GM18858 (cell line): ENCODE results near the gene AP3B1.

Experiments used
- ATAC-seq: cut with Tn5 transposase; IDR thresholded peaks from one replicate; pipeline ENCODE4 v1.9.1; 2021; ENCODE audit not compliant: unreplicated experiment

AP3B1 gene, protein sequence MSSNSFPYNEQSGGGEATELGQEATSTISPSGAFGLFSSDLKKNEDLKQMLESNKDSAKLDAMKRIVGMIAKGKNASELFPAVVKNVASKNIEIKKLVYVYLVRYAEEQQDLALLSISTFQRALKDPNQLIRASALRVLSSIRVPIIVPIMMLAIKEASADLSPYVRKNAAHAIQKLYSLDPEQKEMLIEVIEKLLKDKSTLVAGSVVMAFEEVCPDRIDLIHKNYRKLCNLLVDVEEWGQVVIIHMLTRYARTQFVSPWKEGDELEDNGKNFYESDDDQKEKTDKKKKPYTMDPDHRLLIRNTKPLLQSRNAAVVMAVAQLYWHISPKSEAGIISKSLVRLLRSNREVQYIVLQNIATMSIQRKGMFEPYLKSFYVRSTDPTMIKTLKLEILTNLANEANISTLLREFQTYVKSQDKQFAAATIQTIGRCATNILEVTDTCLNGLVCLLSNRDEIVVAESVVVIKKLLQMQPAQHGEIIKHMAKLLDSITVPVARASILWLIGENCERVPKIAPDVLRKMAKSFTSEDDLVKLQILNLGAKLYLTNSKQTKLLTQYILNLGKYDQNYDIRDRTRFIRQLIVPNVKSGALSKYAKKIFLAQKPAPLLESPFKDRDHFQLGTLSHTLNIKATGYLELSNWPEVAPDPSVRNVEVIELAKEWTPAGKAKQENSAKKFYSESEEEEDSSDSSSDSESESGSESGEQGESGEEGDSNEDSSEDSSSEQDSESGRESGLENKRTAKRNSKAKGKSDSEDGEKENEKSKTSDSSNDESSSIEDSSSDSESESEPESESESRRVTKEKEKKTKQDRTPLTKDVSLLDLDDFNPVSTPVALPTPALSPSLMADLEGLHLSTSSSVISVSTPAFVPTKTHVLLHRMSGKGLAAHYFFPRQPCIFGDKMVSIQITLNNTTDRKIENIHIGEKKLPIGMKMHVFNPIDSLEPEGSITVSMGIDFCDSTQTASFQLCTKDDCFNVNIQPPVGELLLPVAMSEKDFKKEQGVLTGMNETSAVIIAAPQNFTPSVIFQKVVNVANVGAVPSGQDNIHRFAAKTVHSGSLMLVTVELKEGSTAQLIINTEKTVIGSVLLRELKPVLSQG

DNA sequence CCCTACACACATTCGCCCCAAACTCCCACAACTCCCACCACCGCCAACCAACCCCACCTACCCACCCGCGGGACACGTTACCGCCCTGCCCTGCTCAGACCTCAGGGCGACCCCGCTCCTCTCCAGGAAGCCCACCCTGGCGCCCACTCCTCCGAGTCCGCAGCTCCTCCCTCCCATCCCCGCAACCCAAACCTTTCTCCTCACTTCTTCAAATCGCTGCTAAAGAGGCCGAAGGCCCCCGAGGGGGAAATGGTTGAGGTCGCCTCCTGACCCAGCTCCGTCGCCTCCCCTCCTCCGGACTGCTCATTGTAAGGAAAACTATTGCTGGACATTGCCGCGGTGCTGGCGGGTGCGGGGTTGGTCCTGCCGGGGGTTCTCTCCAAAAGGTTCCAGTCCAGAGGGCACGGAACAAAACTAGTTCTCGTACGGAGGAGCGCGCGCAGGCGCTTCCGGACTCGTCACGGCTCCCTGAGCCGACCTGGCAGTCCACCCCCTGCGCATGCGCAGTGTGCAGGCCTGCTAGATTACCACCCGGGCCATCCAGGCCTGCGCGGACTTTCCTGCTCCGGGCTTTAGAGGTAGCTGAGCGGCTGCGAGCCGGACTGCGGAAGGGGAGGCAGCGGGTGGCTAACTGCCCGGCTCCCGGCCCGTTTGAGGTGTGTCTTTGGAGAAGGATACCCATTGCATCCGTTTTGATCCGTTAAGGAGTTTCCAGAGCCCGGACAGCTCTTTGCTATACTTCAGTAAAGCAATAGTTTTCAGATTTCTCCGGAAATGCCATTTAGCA, at the start of gene AP3B1:
Gene AP3B1 (minus strand): TSS at position 451 of the 787 bp plus-strand sequence. CDS start 119 bp downstream, at position 332.
- peak; percentile 77 for ATAC-seq

DNA sequence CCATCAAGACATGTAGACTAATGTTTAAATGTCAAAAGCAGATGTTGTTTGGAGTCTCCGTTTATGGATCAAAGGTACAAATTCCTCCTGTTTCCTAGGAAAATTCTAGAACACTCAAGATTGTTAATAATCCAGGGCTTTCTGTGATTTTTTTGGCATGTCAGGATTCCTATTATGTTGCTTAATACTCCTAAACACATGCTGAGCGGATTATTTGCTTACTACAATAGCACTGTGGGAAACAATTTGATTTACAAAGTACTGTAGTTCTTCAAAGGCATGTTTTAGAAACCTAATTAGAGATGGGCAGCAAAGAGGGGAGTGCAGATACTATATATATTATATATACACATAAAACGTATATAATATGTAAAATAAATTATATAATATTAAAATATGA, 46.9 kb upstream of the AP3B1 start:
- no peak for ATAC-seq

DNA sequence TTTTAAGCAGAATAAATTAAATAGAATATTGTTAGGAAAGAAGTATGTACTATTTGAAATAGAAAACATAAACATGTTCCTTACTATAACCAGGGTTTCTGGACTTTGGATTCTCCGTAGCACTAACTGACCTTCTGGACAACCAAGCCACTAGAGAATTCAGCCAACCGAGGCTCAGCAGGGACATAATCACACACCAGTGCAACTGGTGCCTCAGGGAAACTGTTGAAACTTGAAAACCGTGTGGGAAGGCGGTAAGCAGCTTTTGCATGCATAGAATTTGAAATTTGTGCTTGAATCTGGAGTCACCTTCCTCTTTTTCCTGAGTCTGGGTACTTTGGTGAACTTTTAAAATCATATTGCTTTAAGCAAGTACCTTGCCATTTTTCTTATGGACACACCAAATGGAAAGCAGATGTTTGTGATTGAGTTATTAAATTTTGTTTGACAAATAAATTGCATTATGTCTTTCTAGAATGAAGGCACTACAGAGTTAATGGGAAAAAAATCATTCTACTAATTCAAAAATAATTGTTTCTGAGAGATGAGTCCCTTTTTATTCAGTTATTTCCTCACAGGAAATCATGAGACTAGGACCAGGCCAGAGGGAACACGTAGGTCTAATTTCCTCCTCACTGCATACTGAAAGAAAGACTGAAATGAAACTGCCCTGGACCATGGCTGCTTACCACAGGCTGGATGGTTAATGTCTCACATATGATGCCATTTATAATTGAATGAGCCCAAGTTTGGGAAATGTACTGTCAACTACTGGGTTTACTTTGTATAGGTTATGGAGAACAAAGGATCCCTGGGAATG, 45.3 kb upstream of the AP3B1 start:
- ATAC-seq: no peak

DNA sequence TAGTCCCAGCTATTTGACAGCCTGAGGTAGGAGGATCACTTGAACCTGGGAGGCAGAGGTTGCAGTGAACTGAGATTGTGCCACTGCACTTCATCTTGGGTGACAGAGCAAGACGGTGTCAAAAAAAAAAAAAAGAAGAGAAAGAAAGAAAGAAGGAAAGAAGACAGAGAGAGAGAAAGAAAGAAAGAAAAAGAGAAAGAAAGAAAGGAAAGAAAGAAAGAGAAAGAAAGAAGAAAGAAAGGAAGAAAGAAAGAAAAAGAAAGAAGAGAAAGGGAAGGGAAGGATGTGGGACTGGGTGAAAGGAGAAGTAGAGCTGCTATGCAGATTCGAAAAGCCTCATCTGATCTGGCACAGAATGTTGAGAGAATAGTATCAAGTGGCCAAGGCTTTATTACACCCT, 42.2 kb upstream of the AP3B1 start:
- no peak for ATAC-seq

DNA sequence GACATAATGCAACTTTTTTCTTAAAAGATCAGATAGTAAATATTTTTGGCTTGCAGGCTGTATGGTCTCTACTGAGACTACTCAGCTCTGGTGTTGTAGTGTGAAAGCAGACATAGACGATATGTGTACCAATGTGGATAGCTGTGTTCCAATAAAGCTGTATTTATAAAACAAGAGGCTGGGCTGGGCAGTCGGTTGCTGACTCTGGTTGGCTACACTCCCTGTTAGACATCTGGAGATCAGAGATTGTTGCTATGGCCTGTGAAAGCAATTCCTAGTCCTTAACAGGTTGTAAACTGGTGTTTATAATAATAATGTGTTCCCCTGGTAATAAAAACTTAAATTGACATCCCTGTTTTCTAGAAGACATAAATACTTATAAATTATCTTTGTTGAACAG, 41.5 kb upstream of the AP3B1 start:
- ATAC-seq: no peak

DNA sequence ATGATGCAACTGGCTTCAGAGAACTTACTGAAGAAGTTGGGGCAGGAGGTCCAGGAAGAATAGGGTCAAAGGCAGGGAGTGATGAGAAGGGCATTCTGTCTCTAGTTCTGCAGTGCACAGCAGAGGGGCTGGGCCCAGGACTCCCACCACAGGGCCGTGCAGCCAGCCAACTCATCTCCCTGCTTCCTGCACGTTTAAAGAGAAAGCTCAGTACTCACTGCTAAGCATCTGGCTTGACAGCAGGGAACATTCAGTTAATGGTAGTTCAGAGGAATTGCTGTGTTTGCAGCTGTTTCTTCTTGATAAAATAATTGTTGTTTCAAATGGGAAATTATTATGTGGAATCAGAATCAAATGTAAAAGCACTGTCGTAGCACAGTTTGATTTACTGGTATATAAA, 40.3 kb upstream of the AP3B1 start:
- no peak for ATAC-seq

DNA sequence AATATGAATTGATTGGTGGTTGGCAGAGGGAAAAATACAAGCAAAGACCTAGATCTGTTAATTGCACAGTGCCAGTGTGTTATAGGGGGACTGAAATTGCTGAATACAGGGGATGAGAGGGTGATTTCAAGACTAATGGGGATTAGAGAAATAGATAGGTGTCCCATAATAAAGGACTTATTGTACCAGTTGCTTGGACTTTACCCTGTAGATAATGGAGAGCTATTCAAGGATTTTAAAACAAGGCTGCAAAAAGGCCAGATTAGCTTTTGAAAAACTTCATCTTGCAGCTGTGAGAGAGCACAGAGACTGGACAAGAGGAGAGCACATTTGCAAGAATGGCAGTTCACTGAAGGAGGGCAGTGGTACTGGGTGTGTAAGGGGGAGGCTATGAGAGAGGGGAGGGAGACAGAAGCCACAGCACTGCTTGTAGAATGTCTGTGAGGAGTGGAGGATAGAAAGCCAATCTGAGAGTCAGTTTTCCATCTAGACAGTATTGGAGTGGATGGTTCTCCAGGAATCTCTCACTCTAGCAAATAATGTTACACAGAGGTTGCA, 37.1 kb upstream of the AP3B1 start:
- ATAC-seq: no peak

DNA sequence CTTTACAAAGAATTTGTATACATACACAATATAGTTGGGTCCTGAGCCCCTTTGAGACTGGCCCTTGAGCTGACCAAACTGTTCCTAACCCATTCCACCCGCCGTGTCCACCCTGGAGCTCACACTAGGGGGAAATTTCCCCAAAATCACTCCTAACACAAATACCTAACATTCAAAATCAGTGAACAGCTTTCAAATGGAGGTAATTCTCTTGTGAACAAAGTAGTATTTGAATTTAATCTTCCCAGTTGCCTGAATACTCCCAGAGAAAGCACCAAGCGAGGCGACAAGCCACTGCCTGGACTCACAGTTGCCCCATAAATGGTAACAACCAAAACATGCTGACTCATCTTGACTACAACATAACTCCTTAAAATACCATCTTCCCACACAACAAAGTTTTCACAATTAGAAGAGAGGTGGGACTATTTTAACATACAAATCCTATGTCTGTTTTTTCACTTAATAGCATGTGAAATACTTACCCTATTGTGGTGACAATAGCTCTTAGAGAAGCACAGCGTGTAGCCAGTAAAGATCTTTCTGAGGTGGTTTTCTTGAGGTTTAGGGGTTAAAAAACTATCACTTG, 34.2 kb upstream of the AP3B1 start:
- no peak for ATAC-seq

DNA sequence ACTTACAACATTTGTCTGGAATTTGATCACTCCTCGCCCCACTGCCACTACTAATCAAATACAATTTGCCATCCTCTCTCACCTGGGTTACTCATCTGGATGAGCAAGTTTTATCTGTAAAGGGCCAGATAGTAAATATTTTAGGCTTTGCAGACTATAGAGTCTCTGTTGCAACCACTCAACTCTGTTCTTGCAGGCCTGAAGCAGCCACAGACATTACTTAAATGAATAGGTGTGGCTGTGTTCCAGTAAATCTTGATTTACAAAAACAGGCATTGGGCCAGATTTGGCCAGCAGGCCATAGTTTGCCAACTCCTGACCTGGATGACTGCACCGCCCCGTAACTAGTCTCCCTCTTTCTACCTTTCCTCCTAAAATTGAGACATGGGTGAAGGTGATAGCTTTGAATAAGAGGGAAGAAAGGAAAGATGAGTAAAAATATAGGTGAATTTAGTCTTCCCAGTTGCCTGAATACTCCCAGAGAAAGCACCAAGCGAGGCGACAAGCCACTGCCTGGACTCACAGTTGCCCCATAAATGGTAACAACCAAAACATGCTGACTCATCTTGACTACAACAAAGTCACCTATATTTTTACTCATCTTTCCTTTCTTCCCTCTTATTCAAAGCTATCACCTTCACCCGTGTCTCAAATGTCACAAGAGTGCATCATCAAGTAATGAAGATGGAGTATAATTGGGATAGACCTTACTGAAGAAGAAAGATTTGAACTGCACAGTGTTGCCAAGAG, 33.4 kb upstream of the AP3B1 start:
- ATAC-seq: no peak

DNA sequence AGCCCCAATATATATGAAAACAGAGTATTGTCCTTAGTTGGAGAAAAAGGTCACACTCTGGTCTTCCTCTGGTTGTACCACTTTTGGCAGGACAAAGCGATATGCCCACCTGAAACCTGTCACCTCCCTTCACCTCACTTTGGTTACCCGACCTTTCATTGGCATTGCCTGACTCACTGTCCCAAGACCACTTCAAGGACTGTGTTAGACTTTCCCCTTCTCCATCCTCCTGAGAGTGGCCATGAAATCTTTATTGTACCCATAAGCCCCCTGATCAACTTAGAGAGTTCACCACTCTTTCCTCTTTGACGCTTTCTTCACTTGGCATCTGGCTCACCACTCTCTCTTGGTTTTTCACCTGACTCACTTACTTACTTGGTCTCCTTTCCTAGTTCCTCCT, 32.4 kb upstream of the AP3B1 start:
- no peak for ATAC-seq

DNA sequence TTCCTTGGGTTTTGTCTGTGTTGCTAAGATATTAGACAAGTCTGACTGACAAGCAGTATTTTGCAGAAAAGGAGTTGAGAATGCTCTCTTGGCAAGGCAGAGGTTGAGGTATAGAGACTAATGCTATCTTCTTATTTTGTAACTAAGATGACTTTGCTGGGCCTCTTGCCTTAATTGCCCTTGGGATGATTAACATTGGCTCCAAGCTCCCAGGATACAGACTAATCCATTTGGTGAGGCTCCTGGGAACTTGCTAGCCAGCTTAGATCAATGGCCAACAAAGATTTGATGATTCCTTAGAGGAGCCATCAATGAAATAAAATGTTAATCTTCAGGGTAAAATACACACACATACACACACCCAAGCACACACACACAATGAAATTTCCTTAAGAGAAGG, 28.7 kb upstream of the AP3B1 start:
- ATAC-seq: no peak

DNA sequence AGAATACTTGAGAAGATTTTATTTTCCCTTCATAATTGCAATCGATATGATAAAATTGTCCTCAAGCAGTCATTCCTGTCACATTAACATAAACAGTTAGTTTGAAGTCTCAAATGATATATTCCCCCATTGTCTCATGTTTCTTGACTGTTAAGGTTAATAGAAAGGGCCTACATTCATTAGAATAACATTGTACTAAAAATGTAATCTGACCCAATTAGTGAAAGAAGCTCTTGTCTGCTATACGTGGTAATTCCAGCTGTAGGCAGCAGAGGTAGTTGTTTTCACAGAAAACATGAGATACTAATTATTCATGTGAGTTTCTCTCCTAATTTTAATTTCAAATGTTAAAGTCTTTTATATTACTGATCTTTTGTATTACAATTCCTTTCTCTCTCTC, 25.9 kb upstream of the AP3B1 start:
- no peak for ATAC-seq

DNA sequence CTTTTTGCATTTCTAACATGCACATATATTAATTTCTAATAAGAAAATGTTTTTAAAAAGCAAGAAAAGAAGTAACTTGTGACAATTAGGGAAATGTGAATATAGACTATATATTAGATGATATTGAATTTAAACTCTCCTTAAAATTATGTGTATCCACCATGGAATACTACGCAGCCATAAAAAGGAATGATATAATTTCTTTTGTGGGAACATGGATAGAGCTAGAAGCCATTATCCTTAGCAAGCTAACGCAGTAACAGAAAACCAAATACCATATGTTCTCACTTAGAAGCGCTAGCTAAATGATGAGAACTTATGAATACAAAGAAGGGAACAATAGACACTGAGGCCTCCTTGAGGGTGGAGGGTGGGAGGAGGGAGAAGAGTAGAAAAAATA, 23.8 kb upstream of the AP3B1 start:
- no peak for ATAC-seq

DNA sequence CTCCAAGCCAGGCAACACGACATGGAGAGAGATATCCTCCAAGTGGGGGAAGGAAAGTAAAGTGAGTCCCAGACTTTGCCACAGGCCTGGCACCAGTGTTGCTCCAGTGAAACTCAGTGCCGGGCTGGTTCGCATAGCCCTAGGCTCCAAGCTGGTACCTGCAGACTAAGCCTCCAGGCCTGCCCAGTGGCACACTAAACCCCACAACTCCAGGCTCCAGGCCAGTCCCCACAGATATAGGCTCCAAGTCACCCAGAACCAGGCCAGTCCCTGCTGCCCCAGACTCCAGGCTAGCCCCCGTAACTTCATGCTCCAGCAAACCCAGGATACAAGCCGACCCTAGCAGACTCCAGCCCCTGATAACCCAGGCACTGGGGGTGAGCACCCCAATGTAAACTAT, 23.0 kb upstream of the AP3B1 start:
- no peak for ATAC-seq

DNA sequence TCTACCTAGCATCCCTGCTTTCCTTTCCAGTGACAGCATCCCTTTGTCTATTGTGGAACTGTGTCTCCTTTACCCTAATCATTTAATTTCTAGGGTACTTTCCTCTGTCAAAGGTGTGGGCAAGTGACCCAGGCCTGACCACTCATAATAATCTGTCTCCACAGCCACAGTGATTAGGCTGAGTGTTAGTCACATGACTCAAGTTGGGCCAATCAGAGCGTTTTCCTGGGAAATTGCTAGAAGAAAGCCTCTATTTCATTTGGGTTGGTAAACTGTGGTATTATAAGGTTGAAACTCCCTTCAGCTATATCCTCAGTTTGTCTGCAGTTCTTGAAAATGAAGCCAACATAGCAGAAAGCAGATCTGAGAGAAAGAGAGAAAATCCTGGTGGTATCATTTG, 14.2 kb upstream of the AP3B1 start:
- no peak for ATAC-seq

DNA sequence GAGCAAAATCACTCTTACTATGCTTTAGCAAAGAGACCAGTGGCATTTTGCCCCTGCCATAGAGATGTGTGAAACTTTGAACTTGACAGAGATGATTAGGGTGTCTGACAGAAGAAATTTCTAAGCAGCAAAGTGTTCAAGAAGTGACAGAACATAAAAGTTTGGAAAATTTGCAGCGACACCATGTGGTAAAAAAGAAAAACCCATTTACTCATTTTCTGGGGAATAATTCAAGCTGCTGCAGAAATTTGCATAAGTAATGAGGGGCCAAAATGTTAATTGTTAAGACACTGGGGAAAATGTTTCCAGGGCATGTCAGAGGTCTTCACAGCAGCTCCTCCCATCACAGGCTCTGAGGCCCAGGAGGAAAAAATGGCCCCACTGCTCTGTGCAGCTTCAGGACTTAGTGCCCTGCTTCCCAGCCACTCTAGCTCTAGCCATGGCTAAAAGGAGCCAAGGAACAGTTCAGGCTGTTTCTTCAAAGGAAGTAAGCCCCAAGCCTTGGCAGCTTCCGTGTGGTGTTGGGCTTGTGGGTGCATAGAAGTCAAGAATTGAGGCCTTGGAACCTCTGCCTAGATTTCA, 6.1 kb upstream of the AP3B1 start:
- ATAC-seq: no peak

DNA sequence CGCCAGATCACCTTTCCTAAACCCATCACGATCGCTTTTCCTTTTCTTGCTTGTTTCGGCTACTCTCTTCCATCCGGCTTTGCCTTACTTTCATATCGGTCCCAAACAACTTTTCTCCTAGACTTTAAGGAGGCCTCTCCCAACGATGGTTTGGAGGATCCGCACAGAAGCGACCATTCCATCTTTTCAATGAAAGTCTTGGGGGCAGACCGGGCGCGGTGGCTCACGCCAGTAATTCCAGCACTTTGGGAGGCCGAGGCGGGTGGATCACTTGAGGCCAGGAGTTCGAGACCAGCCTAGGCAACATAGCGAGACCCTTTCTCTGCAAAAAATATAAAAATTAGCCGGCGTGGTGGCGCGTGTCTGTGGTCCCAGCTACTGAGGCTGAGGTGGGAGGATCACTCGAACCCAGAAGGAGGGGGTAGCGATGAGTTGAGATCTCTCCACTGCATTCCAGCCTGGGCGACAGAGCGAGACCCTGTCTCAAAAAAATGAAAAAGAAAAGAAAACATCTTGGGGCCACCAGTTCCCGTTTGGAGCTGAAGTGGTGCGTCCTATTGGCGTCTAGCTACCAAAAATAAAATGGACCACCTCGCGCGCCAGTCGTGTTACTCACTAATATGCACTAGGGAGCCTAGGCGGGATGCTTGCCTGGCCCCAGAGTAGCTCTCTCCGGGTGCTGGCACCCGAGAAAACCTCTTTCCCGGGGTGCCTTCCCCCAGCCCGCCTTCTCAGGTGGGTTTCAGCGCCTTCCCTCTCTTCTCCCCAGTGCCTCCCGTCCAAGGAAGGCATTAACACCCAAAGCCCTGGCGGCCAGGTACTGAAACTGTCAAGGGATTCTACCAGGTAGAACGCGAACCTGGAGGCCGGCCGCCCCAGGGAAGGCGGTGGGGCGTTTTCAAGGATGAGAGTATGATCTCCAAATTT, 800 bp upstream of the AP3B1 start:
- ATAC-seq: no peak
